Endodermal cell (in vitro differentiated cells): Measurements from ENCODE around the gene IL12RB2. TPM values are rescaled to one million over a fixed set of nuclear protein-coding genes. Genes with fewer than 3 reads are reported as not detected.

Experiments used
- DNase-seq: peaks from one replicate; pipeline ENCODE4 v3.0.0-alpha.2; 2017
- H3K27ac ChIP-seq: 2 replicates; pipeline ENCODE4 v1.5.1; 2013; ENCODE audit warnings: mild to moderate bottlenecking, low read depth, low read length, moderate library complexity
- H3K27me3 ChIP-seq: 2 replicates; pipeline ENCODE4 v1.6.1; 2013; ENCODE audit warnings: mild to moderate bottlenecking, low read length, moderate library complexity; ENCODE audit not compliant: insufficient read depth, control insufficient read depth, poor library complexity, severe bottlenecking
- H3K36me3 ChIP-seq: 2 replicates; pipeline ENCODE4 v1.7.0; 2013; ENCODE audit warnings: mild to moderate bottlenecking, low read length, moderate library complexity; ENCODE audit not compliant: control insufficient read depth, insufficient read depth
- H3K4me1 ChIP-seq: one replicate; pipeline ENCODE4 v1.7.0; 2013; ENCODE audit warnings: low read length; ENCODE audit not compliant: control insufficient read depth, insufficient read depth
- H3K4me3 ChIP-seq: 2 replicates; pipeline ENCODE4 v1.5.1; 2013; ENCODE audit warnings: mild to moderate bottlenecking, low read length, moderate library complexity
- H3K9ac ChIP-seq: 2 replicates; pipeline ENCODE4 v1.6.1; 2013; ENCODE audit warnings: mild to moderate bottlenecking, low read length, moderate library complexity; ENCODE audit not compliant: poor library complexity, severe bottlenecking; ENCODE audit errors: extremely low read depth
- H3K9me3 ChIP-seq: 2 replicates; pipeline ENCODE4 v1.6.1; 2013; ENCODE audit warnings: mild to moderate bottlenecking, low read length, moderate library complexity; ENCODE audit not compliant: control insufficient read depth
- H3K27ac Mint-ChIP-seq: 2 replicates; pipeline ENCODE4 v1.8.0; 2020; ENCODE audit warnings: mixed read lengths
- H3K27me3 Mint-ChIP-seq: 2 replicates; pipeline ENCODE4 v1.8.0; 2021; ENCODE audit warnings: mild to moderate bottlenecking, mixed read lengths; ENCODE audit not compliant: insufficient read depth
- H3K36me3 Mint-ChIP-seq: 2 replicates; pipeline ENCODE4 v1.8.0; 2020; ENCODE audit warnings: low read depth, mixed read lengths
- H3K4me1 Mint-ChIP-seq: 2 replicates; pipeline ENCODE4 v1.8.0; 2020; ENCODE audit warnings: mixed read lengths
- H3K4me3 Mint-ChIP-seq: 2 replicates; pipeline ENCODE4 v1.8.0; 2020; ENCODE audit warnings: mild to moderate bottlenecking, moderate library complexity, mixed read lengths
- H3K9me3 Mint-ChIP-seq: 2 replicates; pipeline ENCODE4 v1.8.0; 2020; ENCODE audit warnings: mild to moderate bottlenecking, mixed read lengths
- CTCF ChIP-seq: fragments of 200-600 bp; sonication (generic); conservative IDR thresholded peaks from 2 replicates; pipeline ENCODE4 v1.5.0; 2021; ENCODE audit warnings: antibody characterized with exemption, mild to moderate bottlenecking
- whole genome bisulfite sequencing, 2 experiments: methylation state at CpG; one replicate each; pipeline versions ENCODE4 v1.1.5 to v1.1.7; 2013; ENCODE audit warnings: missing lambda C conversion rate in 2 of 2, mixed read lengths in 1 of 2; ENCODE audit not compliant: insufficient coverage in 1 of 2, insufficient read length in 1 of 2; 5-methylcytosine and 5-hydroxymethylcytosine counted together
- total RNA-seq, 2 donors: library from RNA; stranded (reverse); fragmentation: NEBNext Ultra II Directional in 1 of 2; extraction: Animal tissue kit (Norgen Biotek cat#: 25700) in 1 of 2; gene quantifications; 2 replicates in 1 of 2; 3 replicates in 1 of 2; pipeline ENCODE4 v1.2.1, GENCODE V29; 2021

The IL12RB2 gene
- total RNA-seq, 2 donors from 2014 or later: 0.29 TPM; not detected in 1

DNA sequence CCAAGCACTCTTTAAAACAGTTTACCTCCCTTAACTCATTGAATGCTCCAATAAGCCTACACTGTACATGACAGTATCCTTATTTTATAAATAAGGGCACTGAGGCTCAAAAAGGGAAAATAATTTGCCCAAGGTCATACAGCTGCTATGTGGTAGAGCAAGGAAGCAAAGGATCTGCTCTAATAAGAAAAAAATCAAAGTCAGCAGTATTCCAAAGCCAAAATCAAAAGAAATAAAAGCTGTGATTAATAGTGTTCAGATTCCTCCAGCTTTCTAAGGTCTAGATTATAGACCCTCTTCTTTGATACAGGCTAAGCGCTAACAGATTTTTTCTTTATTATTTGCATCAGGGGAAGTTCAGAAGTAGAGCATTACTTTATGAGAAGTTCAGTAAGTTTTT lies 39.3 kb downstream of the IL12RB2 start:
- H3K9me3 ChIP-seq: no peaks in the 10 kb centered on the region
- 86 to 88% methylated on average over 1 of the region's 1 CpG for WGBS, 2 experiments
- no peaks in the 10 kb centered on the region for H3K27me3 Mint-ChIP-seq
- H3K9me3 Mint-ChIP-seq: no peaks in the 10 kb centered on the region
- no peak overlapping the region for H3K4me3 Mint-ChIP-seq
- H3K4me1 Mint-ChIP-seq: peaks cover 10% of the 10 kb centered on the region
- H3K36me3 ChIP-seq: no peaks in the 10 kb centered on the region
- no peak overlapping the region for H3K27ac Mint-ChIP-seq
- H3K27ac ChIP-seq: no peak overlapping the region
- no peaks in the 10 kb centered on the region for H3K4me1 ChIP-seq
- H3K27me3 ChIP-seq: no peaks in the 10 kb centered on the region
- DNase-seq: no peak
- no peak overlapping the region for H3K4me3 ChIP-seq
- no peaks in the 10 kb centered on the region for H3K36me3 Mint-ChIP-seq
- H3K9ac ChIP-seq: no peak overlapping the region
- TF ChIP-seq CTCF: no peak

- no peak overlapping the region for H3K27ac ChIP-seq
Observed at GRCh38 chr1:67347688-67348472, 40.2 kb downstream of the IL12RB2 start.

GRCh38 chr1:67348586-67349252 lies 41.0 kb downstream of the IL12RB2 start:
- no peaks in the 10 kb centered on the region for H3K9me3 Mint-ChIP-seq
- Histone ChIP-seq H3K4me1 (no peaks in the 10 kb centered on the region), H3K9ac (no peak overlapping the region), H3K27me3 (no peaks in the 10 kb centered on the region), H3K27ac (no peak overlapping the region), H3K9me3 (no peaks in the 10 kb centered on the region), H3K4me3 (no peak overlapping the region), H3K36me3 (no peaks in the 10 kb centered on the region)
- no peak for DNase-seq
- no peaks in the 10 kb centered on the region for H3K27me3 Mint-ChIP-seq
- no peak overlapping the region for H3K4me3 Mint-ChIP-seq
- TF ChIP-seq CTCF: no peak
- no peaks in the 10 kb centered on the region for H3K36me3 Mint-ChIP-seq
- 91% methylated on average over 5 to 6 of the region's 6 CpGs for WGBS, 2 experiments
- peaks cover 7% of the 10 kb centered on the region for H3K4me1 Mint-ChIP-seq
- no peak overlapping the region for H3K27ac Mint-ChIP-seq

More at GRCh38 chr1:67347688-67348472, 40.2 kb downstream of the IL12RB2 start:
- peak; percentile 83 for DNase-seq
- Mint-ChIP-seq H3K36me3 (no peaks in the 10 kb centered on the region), H3K9me3 (no peaks in the 10 kb centered on the region), H3K27me3 (no peaks in the 10 kb centered on the region), H3K4me3 (no peak overlapping the region), H3K4me1 (peaks cover 7% of the 10 kb centered on the region), H3K27ac (no peak overlapping the region)
- Histone ChIP-seq H3K9ac (no peak overlapping the region), H3K27me3 (no peaks in the 10 kb centered on the region), H3K36me3 (no peaks in the 10 kb centered on the region), H3K9me3 (no peaks in the 10 kb centered on the region), H3K4me3 (no peak overlapping the region), H3K4me1 (no peaks in the 10 kb centered on the region)
- 40 to 44% methylated on average over 9 to 12 of the region's 12 CpGs for WGBS, 2 experiments
- TF ChIP-seq CTCF: peak; percentile 91
